Measurements from ENCODE around the gene LIX1L.

- no peak for TF ChIP-seq GATA3 (IDR thresholded peaks at IDR 0.05; ENCODE audit: low read depth, low read length)
- no peak for TF ChIP-seq GATA2 (IDR thresholded peaks at IDR 0.05; ENCODE audit: low read depth, low read length)
Measured at GRCh38 chr1:145955436-145955835, 2.4 kb downstream of the LIX1L start.
